GM21447 (cell line): ENCODE results near the gene LTBP4.

Experiments
- ATAC-seq: cut with Tn5 transposase; IDR thresholded peaks from one replicate; pipeline ENCODE4 v1.9.1; 2021; ENCODE audit not compliant: unreplicated experiment

Gene LTBP4

DNA sequence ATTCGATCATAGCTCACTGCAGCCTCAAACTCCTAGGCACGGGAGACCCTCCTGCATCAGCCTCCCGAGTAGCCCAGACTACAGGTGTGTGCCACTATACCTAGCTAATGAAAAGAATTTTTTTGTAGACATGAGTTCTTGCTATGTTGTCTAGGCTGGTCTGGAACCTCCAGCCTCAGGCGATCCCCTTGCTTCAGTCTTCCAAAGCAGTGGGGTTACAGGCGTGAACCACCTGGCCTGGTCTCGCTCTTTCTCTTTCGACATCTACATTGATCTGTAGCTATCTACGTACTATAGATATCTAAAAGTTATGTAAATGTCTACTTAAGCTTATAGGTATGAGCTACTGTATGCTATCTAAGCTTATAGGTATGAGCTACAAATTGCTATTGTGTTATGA, 56.9 kb downstream of the LTBP4 start:
- no peak for ATAC-seq

DNA sequence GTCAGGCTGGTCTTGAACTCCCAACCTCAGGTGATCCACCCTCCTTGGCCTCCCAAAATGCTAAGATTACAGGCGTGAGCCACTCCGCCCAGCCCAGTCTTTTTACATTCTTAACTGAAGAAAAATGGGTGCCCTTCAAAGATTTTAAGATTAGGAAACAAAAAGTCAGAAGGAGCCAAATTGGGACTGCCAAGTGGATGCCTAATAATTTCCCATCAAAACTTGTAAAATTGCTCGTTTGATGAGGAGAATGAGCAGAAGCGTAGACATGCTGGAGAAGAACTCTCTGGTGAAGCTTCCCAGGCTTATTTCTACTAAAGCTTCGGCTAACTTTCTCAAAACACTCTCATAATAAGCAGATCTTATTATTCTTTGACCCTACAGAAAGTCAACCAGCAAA, 57.9 kb downstream of the LTBP4 start:
- ATAC-seq = no peak

DNA sequence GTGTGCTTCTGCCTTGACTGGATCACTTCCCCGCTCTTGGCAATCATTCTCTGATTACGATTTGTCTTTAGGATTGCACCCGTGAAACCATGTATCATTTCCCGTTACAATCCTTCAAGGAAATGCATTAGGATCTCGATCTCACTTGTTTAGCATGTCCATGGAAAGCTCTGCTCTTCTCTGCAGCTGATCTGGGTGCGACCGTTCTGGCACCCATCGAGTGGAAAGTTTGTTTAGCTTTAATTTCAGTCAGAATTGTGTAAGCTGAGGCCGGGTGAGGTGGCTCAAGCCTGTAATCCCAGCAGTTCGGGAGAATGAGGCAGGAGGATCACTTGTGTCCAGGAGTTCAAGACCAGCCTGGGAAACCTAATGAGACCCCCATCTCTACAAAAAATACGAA, 58.4 kb downstream of the LTBP4 start:
- ATAC-seq = no peak

DNA sequence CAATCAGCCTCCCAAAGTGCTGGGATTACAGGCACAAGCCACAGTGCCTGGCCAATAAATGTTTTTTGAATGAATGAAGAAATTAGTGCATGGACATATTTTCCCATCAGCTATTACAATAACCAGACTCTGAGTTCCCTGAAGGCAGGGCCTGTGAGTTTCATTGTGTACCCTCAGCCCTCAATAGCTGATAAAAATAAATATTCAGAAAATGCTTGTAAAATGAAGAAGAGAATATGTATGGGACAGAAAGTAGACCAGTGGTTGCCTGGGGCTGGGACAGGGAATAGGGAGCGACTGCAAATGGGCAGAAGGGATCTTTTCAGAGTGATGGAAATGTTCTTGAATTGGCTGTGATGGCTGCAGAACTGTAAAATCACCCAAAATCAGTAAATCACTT, 60.4 kb downstream of the LTBP4 start:
- no peak for ATAC-seq

DNA sequence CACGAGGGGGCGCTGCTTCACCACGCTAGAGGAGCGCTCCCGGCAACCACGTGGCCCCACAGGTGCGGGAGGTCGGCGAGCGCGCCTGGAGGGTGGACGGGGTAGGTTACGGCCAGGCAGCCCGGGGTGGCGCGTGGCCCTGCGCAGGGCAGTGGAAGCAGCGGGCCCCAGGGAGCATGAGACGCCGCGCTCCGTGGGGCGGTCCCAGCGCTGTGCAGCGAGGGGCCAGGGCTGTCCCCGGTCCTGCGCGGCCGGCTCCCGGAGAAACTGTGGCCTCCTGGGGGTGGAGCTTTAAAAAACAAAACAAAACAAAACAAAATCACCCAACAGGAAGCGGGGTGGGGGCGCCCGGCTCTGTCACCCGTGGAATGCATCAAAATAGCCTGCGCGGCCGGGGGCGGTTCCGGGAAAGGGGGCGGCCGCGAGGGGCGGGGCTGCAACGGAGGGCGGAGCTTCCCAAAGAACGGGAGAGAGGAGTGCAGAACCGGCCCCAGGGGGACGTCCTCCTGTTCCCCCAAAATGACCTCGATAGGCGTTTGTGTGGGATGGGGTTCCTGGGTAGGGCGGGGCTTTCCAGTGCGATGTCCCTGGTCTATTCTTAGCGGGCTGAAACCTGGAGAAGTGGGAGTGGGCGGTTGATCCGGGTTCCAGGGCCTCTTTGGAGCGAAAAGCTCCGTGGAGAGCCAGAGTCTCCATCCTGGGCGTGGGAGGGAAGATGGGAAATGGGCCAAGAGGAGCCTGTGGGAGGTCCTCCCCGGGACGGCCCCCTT, 61.9 kb downstream of the LTBP4 start:
- ATAC-seq = peak; percentile 73

DNA sequence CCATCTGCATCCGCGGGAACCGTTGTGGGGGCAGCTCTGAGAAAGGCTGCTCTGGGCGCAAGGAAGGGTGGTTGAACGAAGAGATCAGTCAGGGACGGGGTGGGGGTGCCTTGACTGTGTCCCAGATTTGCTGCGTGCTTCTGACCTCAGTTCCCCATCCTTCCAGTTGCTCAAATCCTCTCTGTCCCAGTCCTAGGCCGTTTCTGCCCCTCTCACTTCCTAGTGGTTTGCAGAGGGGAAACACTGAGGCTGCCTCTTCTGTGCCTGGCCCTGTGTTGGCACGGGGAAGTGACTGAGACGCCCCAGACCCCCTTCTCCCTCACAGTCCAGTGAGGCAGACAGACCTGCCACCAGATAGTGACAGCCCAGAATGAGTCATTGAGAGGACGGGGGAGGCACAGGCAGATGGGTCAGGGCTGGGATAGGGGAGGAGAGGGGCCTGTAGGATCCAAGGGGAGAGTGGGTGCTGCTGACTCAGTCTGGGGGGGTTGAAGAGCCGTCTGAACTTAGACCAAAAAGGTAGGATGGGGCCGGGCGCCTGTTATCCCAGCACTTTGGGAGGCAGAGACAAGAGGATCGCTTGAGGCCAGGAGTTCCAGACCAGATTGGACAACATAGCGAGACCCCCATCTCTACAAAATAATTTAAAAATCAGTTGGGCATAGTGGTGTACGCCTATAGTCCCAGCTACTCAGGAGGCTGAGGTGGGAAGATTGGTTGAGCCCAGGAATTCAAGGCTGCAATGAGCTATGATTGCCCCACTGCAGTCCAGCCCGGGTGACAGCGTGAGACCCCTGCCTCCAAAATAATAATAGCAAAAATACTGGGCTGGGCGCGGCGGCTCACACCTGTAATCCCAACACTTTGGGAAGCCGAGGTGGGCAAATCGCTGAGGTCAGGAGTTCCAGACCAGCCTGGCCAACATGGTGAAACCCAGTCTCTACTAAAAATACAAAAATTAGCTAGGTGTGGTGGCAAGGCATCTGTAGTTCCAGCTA, 62.8 kb downstream of the LTBP4 start:
- ATAC-seq = no peak

DNA sequence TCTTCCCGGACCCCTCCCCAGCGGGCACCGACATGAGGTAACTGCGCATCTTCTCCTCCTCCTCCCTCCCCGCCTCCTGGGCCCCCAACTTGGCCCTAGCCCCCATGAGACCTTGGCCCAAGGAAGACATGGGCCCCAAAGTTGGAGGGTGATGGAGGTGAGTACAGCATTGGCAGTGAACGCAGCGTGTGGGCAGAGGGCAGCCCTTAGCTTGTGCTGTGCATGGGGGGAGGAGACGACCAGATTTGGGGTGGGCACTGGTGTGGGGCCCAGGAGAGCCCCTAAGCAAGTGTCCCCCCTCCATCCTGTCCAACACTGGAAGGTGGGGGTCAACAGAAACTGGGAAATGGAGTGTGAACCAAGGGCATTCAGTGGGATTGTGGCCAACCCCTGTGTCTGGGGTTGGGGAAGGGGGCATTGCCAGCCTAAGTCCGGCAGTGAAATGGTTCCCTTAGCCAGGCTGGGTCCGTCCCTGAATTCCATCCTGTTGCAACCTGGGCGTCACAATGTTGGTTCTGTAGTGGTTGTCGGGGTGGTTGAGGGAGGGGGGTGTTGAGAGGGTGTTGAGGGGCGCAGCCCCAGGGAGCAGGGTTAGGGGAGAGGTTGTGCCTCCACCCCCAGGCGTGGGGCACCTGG, 65.8 kb downstream of the LTBP4 start:
- no peak for ATAC-seq

DNA sequence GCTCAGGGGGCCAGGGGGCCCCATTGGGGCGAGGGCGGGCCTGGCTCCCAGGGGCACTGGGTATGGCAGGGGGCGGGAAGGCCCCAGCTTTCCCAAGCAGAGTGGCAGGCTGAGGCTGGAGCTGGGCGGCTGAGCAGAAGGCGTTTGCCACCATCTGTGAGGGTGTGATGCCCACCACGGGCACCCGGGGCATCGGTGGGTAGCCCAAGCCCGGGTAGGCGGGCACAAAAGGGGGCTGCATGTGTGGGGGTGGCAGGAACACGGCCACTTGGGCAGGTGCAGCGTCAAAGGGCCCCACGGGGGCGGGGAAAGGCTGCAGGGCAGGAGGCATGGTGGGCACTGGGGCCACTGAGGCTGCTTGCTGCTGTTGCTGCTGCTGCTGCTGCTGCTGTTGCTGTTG, 66.4 kb downstream of the LTBP4 start:
- ATAC-seq = no peak

DNA sequence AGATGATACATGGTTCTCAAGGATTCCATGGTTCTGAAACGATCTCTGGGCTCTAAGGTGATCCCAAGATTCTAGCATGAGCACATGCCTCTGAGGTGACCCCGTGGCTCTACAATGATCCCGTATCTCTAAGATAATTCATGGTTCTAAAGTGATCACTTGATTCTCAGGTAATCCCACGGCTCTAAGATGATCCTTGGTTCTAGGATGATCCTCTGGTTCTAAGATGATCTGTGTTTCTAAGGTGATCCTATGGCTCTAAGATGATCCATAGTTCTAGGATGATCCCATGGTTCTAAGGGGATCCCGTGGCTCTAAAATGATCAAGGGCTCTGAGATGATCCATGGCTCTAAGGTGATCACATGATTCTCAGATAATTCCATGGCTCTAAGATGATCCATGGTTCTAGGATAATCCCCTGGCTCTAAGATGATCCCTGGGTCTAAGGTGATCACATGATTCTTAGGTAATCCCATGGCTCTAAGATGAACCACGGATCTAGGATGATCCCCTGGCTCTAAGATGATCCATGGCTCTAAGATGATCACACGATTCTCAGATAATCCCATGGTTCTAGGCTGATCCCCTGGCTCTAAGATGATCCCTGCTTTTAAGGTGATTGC, 67.9 kb downstream of the LTBP4 start:
- ATAC-seq = no peak

DNA sequence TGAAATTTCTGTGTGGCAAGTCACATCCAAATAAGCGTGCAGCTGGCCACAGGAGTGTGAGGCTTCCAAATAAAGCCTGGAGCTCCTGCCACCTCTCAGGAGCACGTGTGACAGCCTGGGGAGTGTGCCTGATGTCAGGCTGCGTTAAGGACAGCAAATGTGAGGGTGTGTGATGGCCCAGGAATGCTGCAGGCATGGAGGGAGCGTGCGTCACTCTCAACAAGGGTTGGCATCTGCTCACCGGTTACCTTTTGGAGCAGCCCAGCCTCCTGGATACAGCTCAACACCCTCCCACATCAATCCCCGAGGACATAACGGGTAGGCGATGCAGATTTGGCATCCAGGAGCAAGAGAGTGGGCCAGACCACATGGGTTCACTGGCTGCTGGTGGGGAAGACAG, 70.2 kb downstream of the LTBP4 start:
- ATAC-seq = no peak

DNA sequence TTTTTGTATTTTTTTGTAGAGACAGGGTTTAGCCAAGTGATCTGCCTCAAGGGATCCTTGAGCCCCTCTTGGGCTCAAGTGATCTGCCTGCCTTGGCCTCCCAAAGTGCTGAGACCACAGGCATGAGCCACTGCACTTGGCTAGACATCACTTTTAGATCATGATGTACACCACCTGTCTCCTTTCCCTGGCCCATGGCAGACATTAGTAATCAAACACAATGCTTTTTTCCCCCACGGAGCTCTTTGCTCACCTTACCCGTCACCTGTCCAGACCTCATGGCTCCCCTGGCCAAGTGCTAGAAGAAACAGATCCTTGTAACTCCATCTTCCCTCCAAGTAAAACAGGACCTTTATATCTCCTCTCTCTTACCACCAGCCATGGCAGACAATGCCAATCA, 70.9 kb downstream of the LTBP4 start:
- ATAC-seq = no peak

DNA sequence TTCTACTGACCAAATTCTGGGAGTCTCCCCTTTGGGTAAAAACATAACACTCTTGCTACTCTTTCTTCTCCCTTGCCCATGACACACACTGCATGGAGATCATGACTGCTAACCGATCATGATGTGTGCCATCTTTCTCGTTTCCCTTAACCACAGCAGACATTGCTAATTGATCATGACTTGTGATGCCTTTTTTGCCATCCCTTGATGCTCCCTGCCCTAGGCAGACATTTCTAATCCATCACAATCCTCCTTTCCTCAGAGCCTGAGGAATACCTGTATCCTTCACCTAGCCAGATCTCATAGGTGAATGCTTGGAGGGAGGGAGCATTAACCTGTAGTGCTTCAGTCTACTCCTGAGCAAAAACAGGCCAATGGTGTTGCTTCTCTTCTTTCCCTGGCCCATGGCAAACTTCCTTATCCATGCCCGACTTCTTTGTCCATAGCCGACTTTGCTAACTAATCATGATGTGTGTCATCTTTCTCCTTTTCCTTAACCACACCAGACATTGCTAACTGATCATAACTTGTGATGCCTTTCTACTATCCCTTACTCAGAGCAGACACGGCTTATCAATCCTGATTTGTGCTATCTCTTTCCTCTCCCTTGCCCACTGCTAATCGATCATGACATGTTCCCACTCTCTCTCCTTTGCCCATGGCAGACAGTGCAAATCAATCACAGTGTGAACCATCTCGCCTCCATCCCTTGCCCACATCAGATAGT, 71.6 kb downstream of the LTBP4 start:
- ATAC-seq = no peak

DNA sequence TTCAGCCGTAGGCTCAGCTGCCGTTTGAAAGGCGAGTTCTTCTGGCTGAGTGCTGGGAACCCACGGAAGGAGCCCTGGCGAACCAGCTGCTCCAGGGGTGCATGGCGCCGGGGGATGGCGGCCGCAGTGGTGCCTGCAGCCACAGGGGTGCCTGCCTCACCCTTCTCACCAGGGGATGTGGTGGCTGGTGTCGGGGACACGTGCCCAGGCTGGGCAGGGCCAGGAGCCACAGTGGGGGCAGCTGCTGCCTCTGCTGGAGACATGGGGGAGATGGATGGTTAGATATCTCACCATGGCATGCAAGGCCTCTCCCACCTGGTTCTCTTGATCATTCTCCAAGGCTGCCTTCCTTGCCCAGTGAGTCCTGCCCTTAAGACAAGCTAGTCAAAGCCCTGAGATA, 72.2 kb downstream of the LTBP4 start:
- no peak for ATAC-seq

DNA sequence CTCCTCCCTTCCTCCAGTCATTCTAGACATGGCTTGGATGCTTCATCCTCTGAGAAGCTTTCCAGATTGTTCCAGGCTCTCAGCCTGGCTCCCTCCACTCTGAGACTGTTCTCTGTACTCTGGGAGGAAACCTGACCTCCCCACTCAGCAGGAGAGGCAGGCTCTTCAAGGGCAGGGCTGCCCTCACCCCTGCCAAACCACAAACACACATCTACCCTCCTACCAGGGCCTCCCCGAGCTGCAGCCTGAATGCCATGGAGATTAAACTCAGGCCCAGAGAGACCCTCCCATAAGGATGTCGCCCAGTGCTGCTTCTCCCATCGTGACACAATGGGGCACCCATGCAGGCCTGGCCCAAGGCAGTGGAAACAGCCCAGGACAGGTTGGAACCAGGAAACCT, 73.1 kb downstream of the LTBP4 start:
- no peak for ATAC-seq

DNA sequence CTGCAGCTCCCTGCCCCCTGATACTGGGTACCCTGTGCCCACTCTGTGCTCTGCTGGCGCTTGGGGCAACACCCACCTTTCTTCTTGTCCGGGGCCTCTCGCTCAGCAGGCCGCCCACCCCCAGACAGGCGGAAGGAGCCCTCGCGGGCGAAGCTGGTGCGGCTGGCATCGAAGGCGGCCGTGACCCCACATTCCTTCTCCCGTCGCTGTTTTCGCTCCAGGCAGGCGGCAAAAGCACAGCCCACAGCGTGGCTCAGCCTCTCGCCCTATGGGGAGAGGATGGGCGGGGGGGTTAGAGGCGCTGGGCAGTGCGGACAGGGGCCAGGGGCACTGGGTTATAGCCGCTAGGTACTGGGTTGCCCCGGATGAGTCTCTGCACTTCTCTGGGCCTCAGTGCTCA, 76.0 kb downstream of the LTBP4 start:
- ATAC-seq = no peak
